Activated naive CD8-positive, alpha-beta T cell treated with anti-CD3 and anti-CD28 coated beads, Interleukin-2, amount 50 U/mL, for 16 hours (primary cell): ENCODE results near the gene MGST1.
"Not testable (repeated sequence)": the region's sequence is repeated elsewhere in the genome, so short reads cannot be mapped to it uniquely, and the experiment has no call there.

ENCODE experiments used
- DNase-seq: peaks from one replicate; pipeline ENCODE4 v3.0.0-alpha.2; 2020; ENCODE audit warnings: low read depth, low spot score

The MGST1 gene

GRCh38 chr12:16352481-16352880 is 5.0 kb downstream of the MGST1 start:
- no peak for DNase-seq

- no peak for DNase-seq
Observed at GRCh38 chr12:16358878-16359277, 11.4 kb downstream of the MGST1 start.

GRCh38 chr12:16359512-16360491 is 12.4 kb downstream of the MGST1 start:
- DNase-seq = no peak

- no peak for DNase-seq
Observed at GRCh38 chr12:16361142-16361783, 13.8 kb downstream of the MGST1 start.

- DNase-seq = no peak
Observed at GRCh38 chr12:16362550-16362949, 15.1 kb downstream of the MGST1 start.

GRCh38 chr12:16369156-16369555 is 21.7 kb downstream of the MGST1 start:
- no peak for DNase-seq

GRCh38 chr12:16370096-16370495 is 22.7 kb downstream of the MGST1 start:
- no peak for DNase-seq

- DNase-seq = not testable (repeated sequence)
Observed at GRCh38 chr12:16382652-16383312, 35.3 kb downstream of the MGST1 start.

- DNase-seq = no peak
Observed at GRCh38 chr12:16384732-16385131, 37.3 kb downstream of the MGST1 start.

- DNase-seq = no peak
Observed at GRCh38 chr12:16385782-16386646, 38.6 kb downstream of the MGST1 start.

- no peak for DNase-seq
Observed at GRCh38 chr12:16387919-16388318, 40.5 kb downstream of the MGST1 start.

GRCh38 chr12:16389594-16389993 is 42.1 kb downstream of the MGST1 start:
- no peak for DNase-seq

GRCh38 chr12:16392846-16393535 is 45.5 kb downstream of the MGST1 start:
- no peak for DNase-seq

- no peak for DNase-seq
Observed at GRCh38 chr12:16399101-16399500, 51.7 kb downstream of the MGST1 start.

GRCh38 chr12:16401835-16402234 is 54.4 kb downstream of the MGST1 start:
- DNase-seq = not testable (repeated sequence)

GRCh38 chr12:16407346-16407745 is 59.9 kb downstream of the MGST1 start:
- DNase-seq = no peak
